Neural cell (in vitro differentiated cells): Measurements from ENCODE around the gene MRPL28. TPM values are rescaled to one million over a fixed set of nuclear protein-coding genes. Genes with fewer than 3 reads are reported as not detected.

Experiments used
- H2AFZ ChIP-seq: fragments of 200-600, 300-800 bp; sonication (generic), shearing (Covaris generic); 2 replicates; pipeline ENCODE4 v1.6.0; 2014; ENCODE audit warnings: low read depth, mild to moderate bottlenecking, antibody characterized with exemption, low read length, moderate library complexity
- H3F3A ChIP-seq: fragments of 200-600 bp; shearing (Covaris generic); 2 replicates; pipeline ENCODE4 v1.6.1; 2016; ENCODE audit warnings: mild to moderate bottlenecking, moderate library complexity, mixed read lengths, antibody characterized with exemption, low read length; ENCODE audit not compliant: insufficient read depth, poor library complexity, severe bottlenecking
- H3K27ac ChIP-seq: fragments of 200-600, 300-800 bp; sonication (generic), shearing (Covaris generic); 2 replicates; pipeline ENCODE4 v1.5.1; 2014; ENCODE audit warnings: mild to moderate bottlenecking, low read length, moderate library complexity
- H3K27me3 ChIP-seq: fragments of 300-800, 200-600 bp; sonication (generic), shearing (Covaris generic); 2 replicates; pipeline ENCODE4 v1.6.0; 2014; ENCODE audit warnings: mild to moderate bottlenecking, low read depth, low read length, moderate library complexity; ENCODE audit not compliant: insufficient read depth
- H3K36me3 ChIP-seq: fragments of 300-800, 200-600 bp; sonication (generic), shearing (Covaris generic); 2 replicates; pipeline ENCODE4 v1.5.1; 2014; ENCODE audit warnings: mild to moderate bottlenecking, antibody characterized with exemption, low read length, moderate library complexity; ENCODE audit not compliant: insufficient read depth
- H3K4me2 ChIP-seq: fragments of 300-800, 200-600 bp; sonication (generic), shearing (Covaris generic); 2 replicates; pipeline ENCODE4 v1.6.0; 2014; ENCODE audit warnings: mild to moderate bottlenecking, low read length
- H3K4me3 ChIP-seq: fragments of 300-800, 200-600 bp; sonication (generic), shearing (Covaris generic); 2 replicates; pipeline ENCODE4 v1.5.1; 2014; ENCODE audit warnings: mild to moderate bottlenecking, low read length, moderate library complexity
- H3K79me2 ChIP-seq: fragments of 200-600 bp; shearing (Covaris generic); replicated peaks from 2 replicates; pipeline ENCODE4 v1.6.0; 2014; ENCODE audit warnings: mild to moderate bottlenecking, low read length, moderate library complexity; ENCODE audit not compliant: insufficient read depth
- H3K9ac ChIP-seq: fragments of 300-800, 200-600 bp; sonication (generic), shearing (Covaris generic); 2 replicates; pipeline ENCODE4 v1.6.1; 2016; ENCODE audit warnings: mild to moderate bottlenecking, low read length, mixed read lengths
- H3K9me2 ChIP-seq: fragments of 200-600 bp; shearing (Covaris generic); 2 replicates; pipeline ENCODE4 v1.6.1; 2016; ENCODE audit warnings: mild to moderate bottlenecking, low read length, mixed read lengths; ENCODE audit not compliant: insufficient read depth
- H3K9me3 ChIP-seq: fragments of 200-600, 300-800 bp; sonication (generic), shearing (Covaris generic); 2 replicates; pipeline ENCODE4 v1.6.1; 2016; ENCODE audit warnings: mild to moderate bottlenecking, mixed run types, low read length, moderate library complexity, mixed read lengths
- H4K20me1 ChIP-seq: fragments of 200-600 bp; shearing (Covaris generic); 2 replicates; pipeline ENCODE4 v1.6.1; 2016; ENCODE audit warnings: mild to moderate bottlenecking, mixed run types; ENCODE audit not compliant: insufficient read depth
- CTCF ChIP-seq: fragments of 450-650 bp; IDR thresholded peaks from 2 replicates; pipeline ENCODE4 v1.5.1; 2014; ENCODE audit warnings: antibody characterized with exemption, mild to moderate bottlenecking, moderate library complexity; ENCODE audit not compliant: poor library complexity, severe bottlenecking
- EP300 ChIP-seq: fragments of 450-650 bp; conservative IDR thresholded peaks from 2 replicates; pipeline ENCODE4 v1.6.1; 2014; ENCODE audit warnings: antibody characterized with exemption, mild to moderate bottlenecking, moderate library complexity; ENCODE audit not compliant: poor library complexity, severe bottlenecking
- EZH2 ChIP-seq: fragments of 200-600, 300-800 bp; shearing (Covaris generic), sonication (generic); IDR thresholded peaks from 2 replicates; pipeline ENCODE4 v1.6.1; 2014; ENCODE audit warnings: antibody characterized with exemption, low read length, borderline replicate concordance, mild to moderate bottlenecking; ENCODE audit not compliant: insufficient read depth, poor library complexity, severe bottlenecking
- MXI1 ChIP-seq: fragments of 450-650 bp; conservative IDR thresholded peaks from 2 replicates; pipeline ENCODE4 v1.6.1; 2014; ENCODE audit warnings: antibody characterized with exemption, mild to moderate bottlenecking; ENCODE audit not compliant: poor library complexity, severe bottlenecking
- POLR2AphosphoS5 ChIP-seq: IDR thresholded peaks from 2 replicates; pipeline ENCODE4 v1.6.1; 2012
- RAD21 ChIP-seq: fragments of 450-650 bp; conservative IDR thresholded peaks from 2 replicates; pipeline ENCODE4 v1.6.1; 2014; ENCODE audit warnings: antibody characterized with exemption, mild to moderate bottlenecking, moderate library complexity
- SMC3 ChIP-seq: fragments of 450-650 bp; conservative IDR thresholded peaks from 2 replicates; pipeline ENCODE4 v1.6.1; 2014; ENCODE audit warnings: antibody characterized with exemption, mild to moderate bottlenecking, moderate library complexity; ENCODE audit not compliant: poor library complexity
- TAF1 ChIP-seq: IDR thresholded peaks from 2 replicates; pipeline ENCODE4 v1.6.1; 2012; ENCODE audit warnings: low read depth
- polyA plus RNA-seq: library from polyadenylated mRNA; depleted of rRNA; stranded (reverse); fragments of >200 nt; gene quantifications from 2 replicates; pipeline ENCODE4 v1.2.3, GENCODE V29; 2014
- TF ChIP-seq, protein P1 (sequence below): IDR thresholded peaks from 2 replicates; pipeline ENCODE4 v1.6.1; 2012; ENCODE audit warnings: borderline replicate concordance

The MRPL28 gene
- polyA plus RNA-seq, 1 donor from 2014 or later: 134 TPM

GRCh38 chr16:330741-331140 is 39.6 kb downstream of the MRPL28 start:
- Histone ChIP-seq H3K4me3 (peak overlapping the region; percentile 16), H3K9ac (no peak overlapping the region), H3K4me2 (peak overlapping the region; percentile 30), H3F3A (peaks cover 6% of the 10 kb centered on the region), H3K9me3 (no peaks in the 10 kb centered on the region), H4K20me1 (no peaks in the 10 kb centered on the region), H3K36me3 (no peaks in the 10 kb centered on the region), H3K27me3 (no peaks in the 10 kb centered on the region), H3K27ac (peak overlapping the region; percentile 16), H3K9me2 (no peaks in the 10 kb centered on the region), H3K79me2 (peaks cover 19% of the 10 kb centered on the region), H2AFZ (no peak overlapping the region)
- TF ChIP-seq CTCF (no peak), POLR2AphosphoS5 (peak; percentile 26)

DNA sequence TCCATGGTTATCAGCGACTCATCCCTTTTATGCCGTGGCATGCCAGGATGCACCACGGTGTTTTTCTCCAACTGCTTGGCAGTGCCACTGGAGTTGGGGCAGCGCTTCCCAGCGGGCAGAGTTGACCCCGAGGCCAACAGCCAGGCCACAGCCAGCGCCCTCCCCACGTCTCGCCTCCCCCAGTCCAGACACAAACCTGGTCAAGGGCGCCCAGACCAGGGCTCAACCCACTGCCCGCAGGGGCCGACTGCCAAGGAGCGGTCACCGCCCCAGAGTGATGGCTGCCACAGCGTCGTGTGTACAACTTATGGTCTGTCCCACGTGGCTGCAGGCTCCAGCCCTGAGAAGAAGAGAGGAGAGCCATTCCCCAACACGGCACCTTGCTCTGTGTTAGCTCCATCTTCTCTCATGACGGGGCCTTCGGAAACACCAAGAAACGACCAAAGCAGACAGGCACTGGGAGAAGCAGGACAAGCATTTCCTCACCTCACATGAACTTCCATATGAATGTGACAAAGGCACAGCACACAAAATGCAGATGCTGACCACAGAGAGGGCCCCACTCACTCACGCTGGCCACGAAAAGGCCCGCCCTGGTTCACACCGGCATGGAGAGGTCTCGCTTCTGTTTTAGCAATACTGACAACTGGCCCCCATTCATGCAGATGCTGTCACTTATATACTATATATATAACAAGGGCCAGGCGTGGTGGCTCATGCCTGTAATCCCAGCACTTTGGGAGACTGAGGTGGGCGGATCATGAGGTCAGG is 44.8 kb downstream of the MRPL28 start:
- Histone ChIP-seq H3K79me2 (no peaks in the 10 kb centered on the region), H3K9ac (no peak overlapping the region), H3K4me2 (no peak overlapping the region), H3K9me2 (no peaks in the 10 kb centered on the region), H3K27me3 (no peaks in the 10 kb centered on the region), H3K36me3 (no peaks in the 10 kb centered on the region), H2AFZ (no peak overlapping the region), H3K27ac (no peak overlapping the region), H3F3A (peaks cover 6% of the 10 kb centered on the region), H4K20me1 (no peaks in the 10 kb centered on the region), H3K9me3 (no peaks in the 10 kb centered on the region), H3K4me3 (no peak overlapping the region)
- TF ChIP-seq MXI1 (no peak), RAD21 (no peak), SMC3 (no peak), TAF1 (no peak), EP300 (no peak)

GRCh38 chr16:324451-325334 is 45.6 kb downstream of the MRPL28 start:
- Histone ChIP-seq H3K79me2 (peaks cover 4% of the 10 kb centered on the region), H3K4me2 (no peak overlapping the region), H3K9me2 (no peaks in the 10 kb centered on the region), H3K27me3 (no peaks in the 10 kb centered on the region), H3K9ac (no peak overlapping the region), H2AFZ (no peak overlapping the region), H3K36me3 (no peaks in the 10 kb centered on the region), H3K9me3 (no peaks in the 10 kb centered on the region), H4K20me1 (no peaks in the 10 kb centered on the region), H3F3A (no peaks in the 10 kb centered on the region), H3K4me3 (no peak overlapping the region), H3K27ac (no peak overlapping the region)
- no peak for TF ChIP-seq EZH2
- no peak for TF ChIP-seq RAD21
- no peak for TF ChIP-seq POLR2AphosphoS5
- TF ChIP-seq TAF1: no peak
- TF ChIP-seq, protein P1, sequence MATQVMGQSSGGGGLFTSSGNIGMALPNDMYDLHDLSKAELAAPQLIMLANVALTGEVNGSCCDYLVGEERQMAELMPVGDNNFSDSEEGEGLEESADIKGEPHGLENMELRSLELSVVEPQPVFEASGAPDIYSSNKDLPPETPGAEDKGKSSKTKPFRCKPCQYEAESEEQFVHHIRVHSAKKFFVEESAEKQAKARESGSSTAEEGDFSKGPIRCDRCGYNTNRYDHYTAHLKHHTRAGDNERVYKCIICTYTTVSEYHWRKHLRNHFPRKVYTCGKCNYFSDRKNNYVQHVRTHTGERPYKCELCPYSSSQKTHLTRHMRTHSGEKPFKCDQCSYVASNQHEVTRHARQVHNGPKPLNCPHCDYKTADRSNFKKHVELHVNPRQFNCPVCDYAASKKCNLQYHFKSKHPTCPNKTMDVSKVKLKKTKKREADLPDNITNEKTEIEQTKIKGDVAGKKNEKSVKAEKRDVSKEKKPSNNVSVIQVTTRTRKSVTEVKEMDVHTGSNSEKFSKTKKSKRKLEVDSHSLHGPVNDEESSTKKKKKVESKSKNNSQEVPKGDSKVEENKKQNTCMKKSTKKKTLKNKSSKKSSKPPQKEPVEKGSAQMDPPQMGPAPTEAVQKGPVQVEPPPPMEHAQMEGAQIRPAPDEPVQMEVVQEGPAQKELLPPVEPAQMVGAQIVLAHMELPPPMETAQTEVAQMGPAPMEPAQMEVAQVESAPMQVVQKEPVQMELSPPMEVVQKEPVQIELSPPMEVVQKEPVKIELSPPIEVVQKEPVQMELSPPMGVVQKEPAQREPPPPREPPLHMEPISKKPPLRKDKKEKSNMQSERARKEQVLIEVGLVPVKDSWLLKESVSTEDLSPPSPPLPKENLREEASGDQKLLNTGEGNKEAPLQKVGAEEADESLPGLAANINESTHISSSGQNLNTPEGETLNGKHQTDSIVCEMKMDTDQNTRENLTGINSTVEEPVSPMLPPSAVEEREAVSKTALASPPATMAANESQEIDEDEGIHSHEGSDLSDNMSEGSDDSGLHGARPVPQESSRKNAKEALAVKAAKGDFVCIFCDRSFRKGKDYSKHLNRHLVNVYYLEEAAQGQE: no peak
- no peak for TF ChIP-seq MXI1
- TF ChIP-seq CTCF: no peak
- TF ChIP-seq SMC3: no peak
- TF ChIP-seq EP300: no peak
